AG04449 (cell line): ENCODE measurements around the gene SRGAP1.

Source experiments
- CTCF ChIA-PET: fragments of 350-600 bp; formaldehyde crosslinking; extraction: SDS; loops from one replicate; lab custom pipeline; 2021; ENCODE audit warnings: antibody characterized with exemption; lab: Yijun Ruan, JAX
- POLR2A ChIA-PET: fragments of 400-600, 350-600 bp; formaldehyde crosslinking; extraction: SDS; loops from one replicate; lab custom pipeline; 2020; ENCODE audit warnings: antibody characterized with exemption, inconsistent platforms; lab: Yijun Ruan, JAX
- DNase-seq: peaks from one replicate; pipeline ENCODE4 v3.0.0-alpha.2; 2010; ENCODE audit warnings: low read depth, low spot score
- H3K4me3 ChIP-seq: 2 replicates; pipeline ENCODE4 v1.5.1; 2011; ENCODE audit warnings: low read depth, mild to moderate bottlenecking, control low read depth, low read length
- TF ChIP-seq, protein P1 (sequence below): IDR thresholded peaks from one replicate; pipeline ENCODE4 v1.5.1; 2011; ENCODE audit warnings: mild to moderate bottlenecking, moderate library complexity, low read length, control low read depth, inconsistent platforms; ENCODE audit not compliant: insufficient read depth; ENCODE audit errors: missing control alignments

The SRGAP1 gene

DNA sequence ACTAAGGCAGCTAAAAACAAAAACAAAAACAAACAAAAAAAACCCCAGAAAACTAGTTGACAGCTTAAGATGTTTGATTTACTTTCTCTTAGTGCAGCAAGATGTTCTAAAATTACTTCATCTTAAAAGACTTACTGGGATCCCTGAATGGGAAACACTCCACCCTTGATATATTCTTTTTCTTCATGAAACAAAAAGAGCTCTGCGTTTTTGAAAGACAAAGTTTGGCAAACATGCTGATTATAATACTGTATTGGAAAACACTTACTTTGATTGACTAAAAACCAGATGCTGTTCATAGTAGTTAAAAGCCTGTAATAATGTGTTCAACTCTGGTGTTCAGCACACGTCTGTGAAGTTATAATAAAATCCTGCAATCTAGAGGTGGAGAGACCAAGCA lies 136.8 kb downstream of the SRGAP1 start:
- ChIA-PET CTCF (interaction anchor here (1.2 kb wide), 1 partner anchor 9 kb away, joined by 4 read pairs; no protein-coding TSS in a partner anchor), POLR2A (no interaction called here)
- no peak for DNase-seq
- TF ChIP-seq, protein P1, sequence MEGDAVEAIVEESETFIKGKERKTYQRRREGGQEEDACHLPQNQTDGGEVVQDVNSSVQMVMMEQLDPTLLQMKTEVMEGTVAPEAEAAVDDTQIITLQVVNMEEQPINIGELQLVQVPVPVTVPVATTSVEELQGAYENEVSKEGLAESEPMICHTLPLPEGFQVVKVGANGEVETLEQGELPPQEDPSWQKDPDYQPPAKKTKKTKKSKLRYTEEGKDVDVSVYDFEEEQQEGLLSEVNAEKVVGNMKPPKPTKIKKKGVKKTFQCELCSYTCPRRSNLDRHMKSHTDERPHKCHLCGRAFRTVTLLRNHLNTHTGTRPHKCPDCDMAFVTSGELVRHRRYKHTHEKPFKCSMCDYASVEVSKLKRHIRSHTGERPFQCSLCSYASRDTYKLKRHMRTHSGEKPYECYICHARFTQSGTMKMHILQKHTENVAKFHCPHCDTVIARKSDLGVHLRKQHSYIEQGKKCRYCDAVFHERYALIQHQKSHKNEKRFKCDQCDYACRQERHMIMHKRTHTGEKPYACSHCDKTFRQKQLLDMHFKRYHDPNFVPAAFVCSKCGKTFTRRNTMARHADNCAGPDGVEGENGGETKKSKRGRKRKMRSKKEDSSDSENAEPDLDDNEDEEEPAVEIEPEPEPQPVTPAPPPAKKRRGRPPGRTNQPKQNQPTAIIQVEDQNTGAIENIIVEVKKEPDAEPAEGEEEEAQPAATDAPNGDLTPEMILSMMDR = no peak
- H3K4me3 ChIP-seq = no peak overlapping the region

DNA sequence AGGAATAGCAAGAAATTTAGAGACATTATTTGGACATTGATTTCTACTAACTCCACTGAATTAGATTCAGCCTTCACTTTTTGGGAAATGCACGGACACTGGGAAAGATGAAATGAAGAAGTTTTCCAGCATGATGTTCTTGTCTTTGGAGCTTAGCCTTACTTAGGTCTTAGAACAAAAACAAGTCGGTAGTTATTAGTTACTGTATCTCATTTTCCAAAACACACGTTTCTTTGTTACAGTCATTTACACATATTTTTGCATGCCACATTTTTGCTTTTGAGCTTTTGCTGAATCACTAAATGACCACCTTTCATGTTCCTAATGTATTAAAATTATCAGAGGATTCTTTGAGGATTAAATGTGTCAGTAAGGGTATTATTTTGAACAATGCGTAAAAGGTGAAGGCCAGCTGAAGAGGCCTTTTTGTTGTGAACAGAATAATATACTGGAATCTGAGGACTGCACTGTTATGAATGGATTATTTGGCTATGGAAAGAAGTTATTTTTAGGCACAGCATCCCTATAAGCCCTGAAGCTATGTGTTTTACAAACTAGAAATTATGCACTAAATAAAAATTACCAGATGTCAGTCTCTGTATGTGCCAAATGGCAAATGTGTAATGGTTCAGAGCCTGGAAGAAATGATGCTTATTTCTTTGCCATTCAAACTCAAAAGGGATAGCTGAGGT lies 138.2 kb downstream of the SRGAP1 start:
- CTCF ChIA-PET = interaction anchor here (0.7 to 1.2 kb wide), 5 partner anchors 8 to 138 kb away, joined by 3 to 6 read pairs (median 3); partner anchors contain the start of gene SRGAP1
- no peak for DNase-seq

DNA sequence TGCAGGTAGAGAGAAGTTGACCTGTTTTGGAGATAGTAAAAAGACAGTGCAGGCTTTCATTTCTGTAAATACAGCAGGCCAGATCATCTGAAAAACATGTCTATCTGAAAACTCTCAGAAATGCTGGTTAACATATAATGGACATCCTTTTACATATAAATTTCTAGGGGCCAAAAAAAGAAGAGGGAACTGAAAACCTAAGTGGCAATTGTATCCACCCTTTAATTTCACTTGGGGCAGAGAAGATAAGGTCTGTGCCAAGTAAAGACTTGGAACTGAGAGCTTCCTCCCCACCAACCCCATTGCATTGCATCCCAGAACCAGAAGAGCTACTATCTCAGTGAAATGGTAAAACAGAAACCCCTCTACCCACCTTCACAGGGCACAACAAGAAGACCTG lies 141.0 kb downstream of the SRGAP1 start:
- TF ChIP-seq, protein P1 = no peak
- no peak for DNase-seq
- H3K4me3 ChIP-seq = no peak overlapping the region
- ChIA-PET CTCF (no interaction called here), POLR2A (no interaction called here)

More for the DNA sequence above, 138.2 kb downstream of the SRGAP1 start:
- TF ChIP-seq, protein P1 = no peak
- no peak overlapping the region for H3K4me3 ChIP-seq
- POLR2A ChIA-PET = no interaction called here

DNA sequence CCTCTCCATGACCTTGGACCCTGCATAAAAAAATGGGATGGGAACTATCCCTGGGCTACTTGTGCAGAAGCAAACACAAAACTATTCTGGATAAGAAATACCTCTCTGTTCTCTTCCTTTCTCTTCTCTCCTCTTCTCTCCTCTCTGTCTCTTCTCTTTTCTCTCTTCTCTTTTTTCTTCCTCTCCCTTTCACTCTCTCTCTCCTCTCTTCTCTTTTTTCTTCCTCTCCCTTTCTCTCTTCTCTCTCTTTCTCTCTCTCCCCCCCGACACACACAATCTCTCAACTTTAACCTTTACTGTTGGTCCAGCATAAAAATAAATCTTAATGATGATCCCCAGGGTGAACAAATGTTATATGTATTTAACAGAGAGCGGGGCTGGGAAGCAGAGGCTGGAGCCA lies 141.4 kb downstream of the SRGAP1 start:
- DNase-seq = no peak
- ChIA-PET POLR2A (no interaction called here), CTCF (no interaction called here)
- H3K4me3 ChIP-seq = no peak overlapping the region
- TF ChIP-seq, protein P1 = no peak

DNA sequence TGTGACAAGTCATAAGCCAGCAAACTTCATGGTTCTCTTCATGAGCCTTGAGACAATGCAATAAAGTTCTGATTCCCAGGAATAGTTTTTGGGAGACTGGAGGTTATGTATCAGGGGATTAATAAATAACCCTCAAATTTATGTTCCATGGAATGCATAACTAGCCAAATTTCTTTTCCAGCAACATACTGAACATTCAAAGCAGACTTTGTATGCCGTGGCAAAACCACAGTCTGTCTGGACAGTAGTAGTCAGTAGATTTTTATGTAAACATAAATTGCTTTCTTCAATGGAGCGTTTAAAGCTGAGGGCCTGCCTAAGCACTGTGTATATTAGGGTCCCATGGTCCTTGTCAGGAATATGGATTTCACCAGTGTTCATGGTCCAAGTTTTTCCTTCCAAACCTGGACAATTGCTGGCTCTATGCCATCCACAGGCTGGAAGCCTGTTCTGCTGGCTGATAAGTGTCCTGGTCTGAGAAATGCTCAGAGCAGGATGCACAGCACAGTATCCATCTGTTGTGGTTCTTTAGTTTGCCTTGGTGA lies 144.9 kb downstream of the SRGAP1 start:
- TF ChIP-seq, protein P1 = no peak
- POLR2A ChIA-PET = interaction anchor here (0.6 kb wide), 1 partner anchor 10 kb away, joined by 3 read pairs; no protein-coding TSS in a partner anchor
- H3K4me3 ChIP-seq = no peak overlapping the region
- no peak for DNase-seq
- CTCF ChIA-PET = interaction anchor here (0.6 to 1.8 kb wide), 2 partner anchors 14 to 16 kb away, joined by 3 to 4 read pairs; no protein-coding TSS in a partner anchor

DNA sequence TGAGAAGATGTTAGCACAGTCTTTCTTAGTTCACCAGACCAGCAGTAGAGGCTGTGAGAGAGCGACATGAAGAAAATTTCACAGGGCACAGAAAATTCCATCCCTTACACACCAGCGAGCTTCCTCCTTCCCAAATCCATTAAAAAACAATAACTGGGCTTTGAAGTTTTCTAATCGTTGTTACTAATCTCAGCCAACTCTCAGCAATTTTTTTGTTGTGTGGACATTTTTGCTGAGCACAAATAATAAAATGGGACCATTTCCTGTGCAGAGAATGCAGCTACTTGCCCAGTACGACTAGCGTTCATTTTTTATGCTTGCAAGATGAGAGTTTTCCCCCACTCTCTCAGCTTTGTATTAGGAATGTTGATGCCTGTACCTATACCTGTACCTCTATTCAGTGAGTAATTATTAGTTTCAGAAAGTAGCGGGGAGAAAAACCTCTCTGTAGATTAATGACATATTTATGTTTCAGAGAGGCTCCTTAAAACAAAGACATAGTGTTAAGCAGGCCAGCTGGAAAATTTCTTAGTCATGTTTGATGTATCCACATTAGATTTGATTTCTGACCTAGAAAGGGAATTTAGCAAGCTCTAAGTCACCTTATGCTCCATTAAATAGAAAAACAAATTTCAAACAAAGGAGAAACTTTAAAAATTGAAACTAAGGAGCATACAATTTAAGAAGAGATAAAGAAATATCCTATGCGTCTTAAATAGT lies 146.5 kb downstream of the SRGAP1 start:
- no peak overlapping the region for H3K4me3 ChIP-seq
- ChIA-PET POLR2A (no interaction called here), CTCF (interaction anchor here (0.6 to 2.1 kb wide), 5 partner anchors 12 to 151 kb away, joined by 3 to 8 read pairs (median 3); no protein-coding TSS in a partner anchor)
- DNase-seq = no peak
- TF ChIP-seq, protein P1 = no peak
